HG03439 (cell line): ENCODE measurements around the gene C2CD2.

ENCODE experiments used
- ATAC-seq: cut with Tn5 transposase; IDR thresholded peaks from one replicate; pipeline ENCODE4 v1.9.1; 2021; ENCODE audit warnings: mild to moderate bottlenecking, moderate library complexity; ENCODE audit not compliant: unreplicated experiment

The C2CD2 gene

GRCh38 chr21:41890355-41890754 lies 63.5 kb downstream of the C2CD2 start:
- ATAC-seq: no peak

- no peak for ATAC-seq
Observed at GRCh38 chr21:41888749-41889376, 65.0 kb downstream of the C2CD2 start.

GRCh38 chr21:41887667-41888066 lies 66.2 kb downstream of the C2CD2 start:
- ATAC-seq: no peak

GRCh38 chr21:41886328-41886727 lies 67.5 kb downstream of the C2CD2 start:
- no peak for ATAC-seq

GRCh38 chr21:41885341-41886024 lies 68.3 kb downstream of the C2CD2 start:
- no peak for ATAC-seq

- ATAC-seq: no peak
Observed at GRCh38 chr21:41884501-41885030, 69.3 kb downstream of the C2CD2 start.

GRCh38 chr21:41883582-41883981 lies 70.2 kb downstream of the C2CD2 start:
- ATAC-seq: no peak

- no peak for ATAC-seq
Observed at GRCh38 chr21:41881051-41881450, 72.8 kb downstream of the C2CD2 start.

- ATAC-seq: no peak
Observed at GRCh38 chr21:41880153-41880552, 73.7 kb downstream of the C2CD2 start.

- peak; percentile 66 for ATAC-seq
Observed at GRCh38 chr21:41879190-41879998, 74.4 kb downstream of the C2CD2 start, which contains the start of gene PRDM15. Gene PRDM15 (minus strand): TSS chr21:41879344. CDS start chr21:41860363, 18,981 bp downstream.

- peak; percentile 61 for ATAC-seq
Observed at GRCh38 chr21:41878831-41879189, 75.0 kb downstream of the C2CD2 start.

GRCh38 chr21:41877901-41878830 lies 75.7 kb downstream of the C2CD2 start:
- ATAC-seq: peak; percentile 27

- ATAC-seq: no peak
Observed at GRCh38 chr21:41876928-41877652, 76.7 kb downstream of the C2CD2 start.

- no peak for ATAC-seq
Observed at GRCh38 chr21:41876396-41876795, 77.4 kb downstream of the C2CD2 start.

GRCh38 chr21:41875086-41875485 lies 78.7 kb downstream of the C2CD2 start:
- no peak for ATAC-seq

GRCh38 chr21:41874611-41875010 lies 79.2 kb downstream of the C2CD2 start:
- no peak for ATAC-seq

- no peak for ATAC-seq
Observed at GRCh38 chr21:41873426-41873825, 80.4 kb downstream of the C2CD2 start.

GRCh38 chr21:41873005-41873404 lies 80.8 kb downstream of the C2CD2 start:
- no peak for ATAC-seq

GRCh38 chr21:41871293-41872030 lies 82.4 kb downstream of the C2CD2 start:
- no peak for ATAC-seq
